Measurements from ENCODE around the gene TPSD1. TPM values are rescaled to one million over a fixed set of nuclear protein-coding genes. Genes with fewer than 3 reads are reported as not detected.
"Not testable (repeated sequence)": the region's sequence is repeated elsewhere in the genome, so short reads cannot be mapped to it uniquely, and the experiment has no call there.

Gene TPSD1
- under 1 TPM in 1 of 3 donors, not detected in 2; 0.38 TPM for total RNA-seq

GRCh38 chr16:1255276-1256122 lies at the start of gene TPSD1:
Gene TPSD1 (plus strand): TSS chr16:1256069. CDS start chr16:1256281, 212 bp downstream.
- ATAC-seq; H3K4me3 Mint-ChIP-seq; H3K9me3 Mint-ChIP-seq; DNase-seq; H3K4me1 Mint-ChIP-seq (ENCODE audit: low read depth); H3K36me3 Mint-ChIP-seq (ENCODE audit: insufficient read depth): not testable (repeated sequence)
- peaks cover 22% of the 10 kb centered on the region for H3K27me3 Mint-ChIP-seq (ENCODE audit: low read depth)

GRCh38 chr16:1206326-1206725 lies 49.5 kb upstream of the TPSD1 start:
- H3K9me3 Mint-ChIP-seq, result no peaks in the 10 kb centered on the region
- H3K36me3 Mint-ChIP-seq (ENCODE audit: insufficient read depth), result no peaks in the 10 kb centered on the region
- ATAC-seq (no peak), DNase-seq (no peak)
- peaks cover 4% of the 10 kb centered on the region for H3K4me1 Mint-ChIP-seq (ENCODE audit: low read depth)
- H3K4me3 Mint-ChIP-seq, result no peak overlapping the region
- no peaks in the 10 kb centered on the region for H3K27me3 Mint-ChIP-seq (ENCODE audit: low read depth)

- DNase-seq, result no peak
- Mint-ChIP-seq H3K9me3 (no peaks in the 10 kb centered on the region), H3K36me3 (ENCODE audit: insufficient read depth) (no peaks in the 10 kb centered on the region), H3K4me1 (ENCODE audit: low read depth) (peaks cover 4% of the 10 kb centered on the region), H3K27me3 (ENCODE audit: low read depth) (no peaks in the 10 kb centered on the region), H3K4me3 (peak overlapping the region; percentile 55)
- ATAC-seq, result peak in 1 of 2 donors; percentile 12
These were observed 49.1 kb upstream of the TPSD1 start for GRCh38 chr16:1206786-1207185.

- peaks cover 4% of the 10 kb centered on the region for H3K4me1 Mint-ChIP-seq (ENCODE audit: low read depth)
- H3K9me3 Mint-ChIP-seq, result no peaks in the 10 kb centered on the region
- H3K4me3 Mint-ChIP-seq, result peak overlapping the region; percentile 46
- H3K36me3 Mint-ChIP-seq (ENCODE audit: insufficient read depth), result no peaks in the 10 kb centered on the region
- peak; percentile 70 to 73 for ATAC-seq
- DNase-seq, result no peak
- no peaks in the 10 kb centered on the region for H3K27me3 Mint-ChIP-seq (ENCODE audit: low read depth)
These were observed 47.5 kb upstream of the TPSD1 start for GRCh38 chr16:1208239-1208830.

GRCh38 chr16:1209081-1209480 lies 46.8 kb upstream of the TPSD1 start:
- no peak for ATAC-seq
- H3K9me3 Mint-ChIP-seq, result no peaks in the 10 kb centered on the region
- H3K36me3 Mint-ChIP-seq (ENCODE audit: insufficient read depth), result no peaks in the 10 kb centered on the region
- H3K27me3 Mint-ChIP-seq (ENCODE audit: low read depth), result no peaks in the 10 kb centered on the region
- peaks cover 4% of the 10 kb centered on the region for H3K4me1 Mint-ChIP-seq (ENCODE audit: low read depth)
- H3K4me3 Mint-ChIP-seq, result no peak overlapping the region
- DNase-seq, result no peak

GRCh38 chr16:1210461-1210860 lies 45.4 kb upstream of the TPSD1 start:
- Mint-ChIP-seq H3K4me1 (ENCODE audit: low read depth) (peaks cover 4% of the 10 kb centered on the region), H3K27me3 (ENCODE audit: low read depth) (no peaks in the 10 kb centered on the region), H3K9me3 (no peaks in the 10 kb centered on the region), H3K4me3 (no peak overlapping the region), H3K36me3 (ENCODE audit: insufficient read depth) (no peaks in the 10 kb centered on the region)
- ATAC-seq (no peak), DNase-seq (no peak)

GRCh38 chr16:1211451-1212268 lies 44.2 kb upstream of the TPSD1 start:
- Mint-ChIP-seq H3K27me3 (ENCODE audit: low read depth) (no peaks in the 10 kb centered on the region), H3K4me3 (no peak overlapping the region), H3K36me3 (ENCODE audit: insufficient read depth) (no peaks in the 10 kb centered on the region), H3K4me1 (ENCODE audit: low read depth) (peaks cover 4% of the 10 kb centered on the region), H3K9me3 (no peaks in the 10 kb centered on the region)
- DNase-seq (no peak), ATAC-seq (no peak)

GRCh38 chr16:1212616-1213194 lies 43.2 kb upstream of the TPSD1 start:
- Mint-ChIP-seq H3K9me3 (no peaks in the 10 kb centered on the region), H3K27me3 (ENCODE audit: low read depth) (no peaks in the 10 kb centered on the region), H3K4me1 (ENCODE audit: low read depth) (peaks cover 4% of the 10 kb centered on the region), H3K4me3 (no peak overlapping the region), H3K36me3 (ENCODE audit: insufficient read depth) (no peaks in the 10 kb centered on the region)
- ATAC-seq (no peak), DNase-seq (no peak)

GRCh38 chr16:1213231-1213630 lies 42.6 kb upstream of the TPSD1 start:
- ATAC-seq (no peak), DNase-seq (no peak)
- H3K36me3 Mint-ChIP-seq (ENCODE audit: insufficient read depth), result no peaks in the 10 kb centered on the region
- no peaks in the 10 kb centered on the region for H3K27me3 Mint-ChIP-seq (ENCODE audit: low read depth)
- peaks cover 2% of the 10 kb centered on the region for H3K4me1 Mint-ChIP-seq (ENCODE audit: low read depth)
- H3K4me3 Mint-ChIP-seq, result no peak overlapping the region
- H3K9me3 Mint-ChIP-seq, result no peaks in the 10 kb centered on the region

- Mint-ChIP-seq H3K9me3 (no peaks in the 10 kb centered on the region), H3K27me3 (ENCODE audit: low read depth) (no peaks in the 10 kb centered on the region), H3K4me3 (no peak overlapping the region), H3K36me3 (ENCODE audit: insufficient read depth) (no peaks in the 10 kb centered on the region), H3K4me1 (ENCODE audit: low read depth) (no peaks in the 10 kb centered on the region)
- ATAC-seq (no peak), DNase-seq (no peak)
These were observed 42.0 kb upstream of the TPSD1 start for GRCh38 chr16:1213796-1214372.

- DNase-seq (no peak), ATAC-seq (no peak)
- H3K27me3 Mint-ChIP-seq (ENCODE audit: low read depth), result no peaks in the 10 kb centered on the region
- H3K4me1 Mint-ChIP-seq (ENCODE audit: low read depth), result no peaks in the 10 kb centered on the region
- H3K36me3 Mint-ChIP-seq (ENCODE audit: insufficient read depth), result no peaks in the 10 kb centered on the region
- H3K4me3 Mint-ChIP-seq, result no peak overlapping the region
- H3K9me3 Mint-ChIP-seq, result no peaks in the 10 kb centered on the region
These were observed 41.1 kb upstream of the TPSD1 start for GRCh38 chr16:1214719-1215118.

- Mint-ChIP-seq H3K4me3 (no peak overlapping the region), H3K4me1 (ENCODE audit: low read depth) (no peaks in the 10 kb centered on the region)
These were observed 40.1 kb upstream of the TPSD1 start for GRCh38 chr16:1215574-1216295.

GRCh38 chr16:1216296-1216619 lies 39.6 kb upstream of the TPSD1 start:
- Mint-ChIP-seq H3K36me3 (ENCODE audit: insufficient read depth) (no peaks in the 10 kb centered on the region), H3K9me3 (no peaks in the 10 kb centered on the region), H3K4me3 (no peak overlapping the region), H3K27me3 (ENCODE audit: low read depth) (no peaks in the 10 kb centered on the region), H3K4me1 (ENCODE audit: low read depth) (no peaks in the 10 kb centered on the region)
- ATAC-seq, result no peak
- DNase-seq, result no peak

More at GRCh38 chr16:1215574-1216295, 40.1 kb upstream of the TPSD1 start:
- ATAC-seq (no peak), DNase-seq (no peak)
- Mint-ChIP-seq H3K36me3 (ENCODE audit: insufficient read depth) (no peaks in the 10 kb centered on the region), H3K27me3 (ENCODE audit: low read depth) (no peaks in the 10 kb centered on the region), H3K9me3 (no peaks in the 10 kb centered on the region)

All from activated T-cell treated with anti-CD3 and anti-CD28 coated beads, Interleukin-2, amount 50 U/mL, for 4 hours (primary cell).